Breast epithelium (tissue), 3 donors: ENCODE data around the gene STAM2.

Source experiments
- POLR2A ChIP-seq: fragments of 450-650 bp; IDR thresholded peaks from one replicate; pipeline ENCODE4 v1.6.1; 2016; ENCODE audit warnings: antibody characterized with exemption, mild to moderate bottlenecking, moderate library complexity
- TF ChIP-seq, protein P1 (sequence below), 3 donors: fragments of 450-650 bp; IDR thresholded peaks; one replicate each; pipeline ENCODE4 v1.5.1; 2016 to 2017; ENCODE audit warnings: antibody characterized with exemption in 3 of 3, mild to moderate bottlenecking in 3 of 3, moderate library complexity in 3 of 3

- no peak for TF ChIP-seq POLR2A
- TF ChIP-seq, protein P1, sequence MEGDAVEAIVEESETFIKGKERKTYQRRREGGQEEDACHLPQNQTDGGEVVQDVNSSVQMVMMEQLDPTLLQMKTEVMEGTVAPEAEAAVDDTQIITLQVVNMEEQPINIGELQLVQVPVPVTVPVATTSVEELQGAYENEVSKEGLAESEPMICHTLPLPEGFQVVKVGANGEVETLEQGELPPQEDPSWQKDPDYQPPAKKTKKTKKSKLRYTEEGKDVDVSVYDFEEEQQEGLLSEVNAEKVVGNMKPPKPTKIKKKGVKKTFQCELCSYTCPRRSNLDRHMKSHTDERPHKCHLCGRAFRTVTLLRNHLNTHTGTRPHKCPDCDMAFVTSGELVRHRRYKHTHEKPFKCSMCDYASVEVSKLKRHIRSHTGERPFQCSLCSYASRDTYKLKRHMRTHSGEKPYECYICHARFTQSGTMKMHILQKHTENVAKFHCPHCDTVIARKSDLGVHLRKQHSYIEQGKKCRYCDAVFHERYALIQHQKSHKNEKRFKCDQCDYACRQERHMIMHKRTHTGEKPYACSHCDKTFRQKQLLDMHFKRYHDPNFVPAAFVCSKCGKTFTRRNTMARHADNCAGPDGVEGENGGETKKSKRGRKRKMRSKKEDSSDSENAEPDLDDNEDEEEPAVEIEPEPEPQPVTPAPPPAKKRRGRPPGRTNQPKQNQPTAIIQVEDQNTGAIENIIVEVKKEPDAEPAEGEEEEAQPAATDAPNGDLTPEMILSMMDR (IDR thresholded peaks at IDR 0.05) = no peak
These were observed 10.3 kb downstream of the STAM2 start for GRCh38 chr2:152165306-152165705.
